Endodermal cell (in vitro differentiated cells): ENCODE data around the gene C1orf21. TPM values are rescaled to one million over a fixed set of nuclear protein-coding genes. Genes with fewer than 3 reads are reported as not detected.

Experiments used
- DNase-seq: peaks from one replicate; pipeline ENCODE4 v3.0.0-alpha.2; 2017
- H3K27ac ChIP-seq: 2 replicates; pipeline ENCODE4 v1.5.1; 2013; ENCODE audit warnings: mild to moderate bottlenecking, low read depth, low read length, moderate library complexity
- H3K27me3 ChIP-seq: 2 replicates; pipeline ENCODE4 v1.6.1; 2013; ENCODE audit warnings: mild to moderate bottlenecking, low read length, moderate library complexity; ENCODE audit not compliant: insufficient read depth, control insufficient read depth, poor library complexity, severe bottlenecking
- H3K36me3 ChIP-seq: 2 replicates; pipeline ENCODE4 v1.7.0; 2013; ENCODE audit warnings: mild to moderate bottlenecking, low read length, moderate library complexity; ENCODE audit not compliant: control insufficient read depth, insufficient read depth
- H3K4me1 ChIP-seq: one replicate; pipeline ENCODE4 v1.7.0; 2013; ENCODE audit warnings: low read length; ENCODE audit not compliant: control insufficient read depth, insufficient read depth
- H3K4me3 ChIP-seq: 2 replicates; pipeline ENCODE4 v1.5.1; 2013; ENCODE audit warnings: mild to moderate bottlenecking, low read length, moderate library complexity
- H3K9ac ChIP-seq: 2 replicates; pipeline ENCODE4 v1.6.1; 2013; ENCODE audit warnings: mild to moderate bottlenecking, low read length, moderate library complexity; ENCODE audit not compliant: poor library complexity, severe bottlenecking; ENCODE audit errors: extremely low read depth
- H3K9me3 ChIP-seq: 2 replicates; pipeline ENCODE4 v1.6.1; 2013; ENCODE audit warnings: mild to moderate bottlenecking, low read length, moderate library complexity; ENCODE audit not compliant: control insufficient read depth
- H3K27ac Mint-ChIP-seq: 2 replicates; pipeline ENCODE4 v1.8.0; 2020; ENCODE audit warnings: mixed read lengths
- H3K27me3 Mint-ChIP-seq: 2 replicates; pipeline ENCODE4 v1.8.0; 2021; ENCODE audit warnings: mild to moderate bottlenecking, mixed read lengths; ENCODE audit not compliant: insufficient read depth
- H3K36me3 Mint-ChIP-seq: 2 replicates; pipeline ENCODE4 v1.8.0; 2020; ENCODE audit warnings: low read depth, mixed read lengths
- H3K4me1 Mint-ChIP-seq: 2 replicates; pipeline ENCODE4 v1.8.0; 2020; ENCODE audit warnings: mixed read lengths
- H3K4me3 Mint-ChIP-seq: 2 replicates; pipeline ENCODE4 v1.8.0; 2020; ENCODE audit warnings: mild to moderate bottlenecking, moderate library complexity, mixed read lengths
- H3K9me3 Mint-ChIP-seq: 2 replicates; pipeline ENCODE4 v1.8.0; 2020; ENCODE audit warnings: mild to moderate bottlenecking, mixed read lengths
- CTCF ChIP-seq: fragments of 200-600 bp; sonication (generic); conservative IDR thresholded peaks from 2 replicates; pipeline ENCODE4 v1.5.0; 2021; ENCODE audit warnings: antibody characterized with exemption, mild to moderate bottlenecking
- WGBS, 2 experiments: methylation state at CpG; one replicate each; pipeline versions ENCODE4 v1.1.5 to v1.1.7; 2013; ENCODE audit warnings: missing lambda C conversion rate in 2 of 2, mixed read lengths in 1 of 2; ENCODE audit not compliant: insufficient coverage in 1 of 2, insufficient read length in 1 of 2; 5-methylcytosine and 5-hydroxymethylcytosine counted together
- total RNA-seq, 2 donors: library from RNA; stranded (reverse); fragmentation: NEBNext Ultra II Directional in 1 of 2; extraction: Animal tissue kit (Norgen Biotek cat#: 25700) in 1 of 2; gene quantifications; 2 replicates in 1 of 2; 3 replicates in 1 of 2; pipeline ENCODE4 v1.2.1, GENCODE V29; 2021

The C1orf21 gene
- total RNA-seq, 2 donors from 2014 or later: 9.1 to 10.2 TPM

- H3K4me3 Mint-ChIP-seq: no peak overlapping the region
- no peaks in the 10 kb centered on the region for H3K36me3 Mint-ChIP-seq
- no peak overlapping the region for H3K27ac ChIP-seq
- H3K27ac Mint-ChIP-seq: no peak overlapping the region
- peaks cover 83% of the 10 kb centered on the region for H3K27me3 ChIP-seq
- 59 to 86% methylated on average over 3 to 6 of the region's 6 CpGs for WGBS, 2 experiments
- peaks cover 7% of the 10 kb centered on the region for H3K4me1 Mint-ChIP-seq
- H3K4me1 ChIP-seq: no peaks in the 10 kb centered on the region
- no peaks in the 10 kb centered on the region for H3K36me3 ChIP-seq
- no peaks in the 10 kb centered on the region for H3K9me3 ChIP-seq
- H3K9me3 Mint-ChIP-seq: no peaks in the 10 kb centered on the region
- H3K27me3 Mint-ChIP-seq: peaks cover 87% of the 10 kb centered on the region
- no peak overlapping the region for H3K4me3 ChIP-seq
- TF ChIP-seq CTCF: peak; percentile 68
- H3K9ac ChIP-seq: no peak overlapping the region
- DNase-seq: no peak
Observed at GRCh38 chr1:184379111-184379752, 7.6 kb upstream of the C1orf21 start.

GRCh38 chr1:184380468-184380867 is 6.4 kb upstream of the C1orf21 start:
- no peaks in the 10 kb centered on the region for H3K4me1 ChIP-seq
- no peak overlapping the region for H3K4me3 ChIP-seq
- Mint-ChIP-seq H3K27me3 (peaks cover 95% of the 10 kb centered on the region), H3K36me3 (no peaks in the 10 kb centered on the region), H3K9me3 (no peaks in the 10 kb centered on the region), H3K4me3 (no peak overlapping the region), H3K27ac (no peak overlapping the region), H3K4me1 (peaks cover 7% of the 10 kb centered on the region)
- no peak for DNase-seq
- H3K9ac ChIP-seq: no peak overlapping the region
- 100% methylated on average over 1 of the region's 1 CpG; no CpG with 5 or more reads in 1 of the 2 experiments for WGBS, 2 experiments
- no peak overlapping the region for H3K27ac ChIP-seq
- no peak for TF ChIP-seq CTCF
- H3K27me3 ChIP-seq: peaks cover 95% of the 10 kb centered on the region
- no peaks in the 10 kb centered on the region for H3K36me3 ChIP-seq
- H3K9me3 ChIP-seq: no peaks in the 10 kb centered on the region

- Mint-ChIP-seq H3K9me3 (no peaks in the 10 kb centered on the region), H3K27me3 (peaks cover 86% of the 10 kb centered on the region), H3K36me3 (no peaks in the 10 kb centered on the region), H3K27ac (no peak overlapping the region), H3K4me1 (peaks cover 20% of the 10 kb centered on the region), H3K4me3 (no peak overlapping the region)
- H3K36me3 ChIP-seq: no peaks in the 10 kb centered on the region
- no peak for DNase-seq
- H3K9ac ChIP-seq: no peak overlapping the region
- H3K4me1 ChIP-seq: no peaks in the 10 kb centered on the region
- WGBS, 2 experiments: 36% methylated on average over 3 of the region's 3 CpGs; no CpG with 5 or more reads in 1 of the 2 experiments
- TF ChIP-seq CTCF: no peak
- H3K4me3 ChIP-seq: no peak overlapping the region
- no peak overlapping the region for H3K27ac ChIP-seq
- H3K27me3 ChIP-seq: peaks cover 83% of the 10 kb centered on the region
- H3K9me3 ChIP-seq: no peaks in the 10 kb centered on the region
Observed at GRCh38 chr1:184383772-184384323, 3.0 kb upstream of the C1orf21 start.
